ENCODE data around the gene CUBN. TPM values are rescaled to one million over a fixed set of nuclear protein-coding genes. Genes with fewer than 3 reads are reported as not detected.
A peak's percentile ranks its signal among the peaks of the same experiment; 100 is the strongest.

The CUBN gene
- total RNA-seq, 1 donor from 2014 or later, result 2.5 TPM

- Mint-ChIP-seq H3K27me3 (no peaks in the 10 kb centered on the region), H3K9me3 (no peaks in the 10 kb centered on the region), H3K4me1 (no peaks in the 10 kb centered on the region), H3K36me3 (ENCODE audit: low read depth) (no peaks in the 10 kb centered on the region), H3K27ac (no peak overlapping the region), H3K4me3 (no peak overlapping the region)
- ChIA-PET CTCF (interaction anchor here (0.6 to 2.1 kb wide), 3 partner anchors 406 to 581 kb away, joined by 3 to 5 read pairs (median 3); no protein-coding TSS in a partner anchor), POLR2A (no interaction called here)
- no peak for TF ChIP-seq CTCF (IDR thresholded peaks at IDR 0.05)
- ATAC-seq (ENCODE audit: low read depth) (no peak), DNase-seq (no peak)
- intact Hi-C loops (cut with micrococcal nuclease), result no loop called here
These were observed 282.0 kb downstream of the CUBN start for GRCh38 chr10:16847644-16848043.

- Mint-ChIP-seq H3K36me3 (ENCODE audit: low read depth) (no peaks in the 10 kb centered on the region), H3K9me3 (no peaks in the 10 kb centered on the region), H3K4me3 (no peak overlapping the region), H3K27me3 (no peaks in the 10 kb centered on the region), H3K27ac (no peak overlapping the region), H3K4me1 (no peaks in the 10 kb centered on the region)
- ATAC-seq (ENCODE audit: low read depth) (no peak), DNase-seq (no peak)
- CTCF ChIA-PET, result interaction anchor here (1.3 to 2.2 kb wide), 4 partner anchors 409 to 587 kb away, joined by 4 to 7 read pairs (median 6); no protein-coding TSS in a partner anchor
- no peak for TF ChIP-seq CTCF (IDR thresholded peaks at IDR 0.05)
- POLR2A ChIA-PET, result no interaction called here
- intact Hi-C loops (cut with micrococcal nuclease), result no loop called here
These were observed 284.4 kb downstream of the CUBN start for GRCh38 chr10:16845248-16845647.

GRCh38 chr10:16843252-16843870 is 286.2 kb downstream of the CUBN start:
- ATAC-seq (ENCODE audit: low read depth) (peak; percentile 37), DNase-seq (no peak)
- Mint-ChIP-seq H3K9me3 (no peaks in the 10 kb centered on the region), H3K4me3 (no peak overlapping the region), H3K36me3 (ENCODE audit: low read depth) (no peaks in the 10 kb centered on the region), H3K27me3 (no peaks in the 10 kb centered on the region), H3K27ac (no peak overlapping the region), H3K4me1 (no peaks in the 10 kb centered on the region)
- intact Hi-C loops (cut with micrococcal nuclease), result loop anchor here (1.0 to 5.0 kb wide), 7 partner anchors 15 to 904 kb away; no protein-coding TSS in a partner anchor
- CTCF ChIA-PET, result interaction anchor here (0.6 to 2.2 kb wide), 7 partner anchors 15 to 587 kb away, joined by 3 to 9 read pairs (median 4); partner anchors contain the start of gene RSU1
- TF ChIP-seq CTCF (IDR thresholded peaks at IDR 0.05), result peak; percentile 35
- POLR2A ChIA-PET, result no interaction called here

GRCh38 chr10:16835228-16835627 is 294.4 kb downstream of the CUBN start:
- ChIA-PET POLR2A (interaction anchor here (0.6 kb wide), 1 partner anchor 402 kb away, joined by 5 read pairs; no protein-coding TSS in a partner anchor), CTCF (no interaction called here)
- ATAC-seq (ENCODE audit: low read depth) (no peak), DNase-seq (no peak)
- Mint-ChIP-seq H3K9me3 (no peaks in the 10 kb centered on the region), H3K4me1 (no peaks in the 10 kb centered on the region), H3K36me3 (ENCODE audit: low read depth) (no peaks in the 10 kb centered on the region), H3K4me3 (no peak overlapping the region), H3K27me3 (no peaks in the 10 kb centered on the region), H3K27ac (no peak overlapping the region)
- intact Hi-C loops (cut with micrococcal nuclease), result no loop called here
- no peak for TF ChIP-seq CTCF (IDR thresholded peaks at IDR 0.05)

- ChIA-PET CTCF (no interaction called here), POLR2A (interaction anchor here (0.6 kb wide), 1 partner anchor 32 kb away, joined by 7 read pairs; no protein-coding TSS in a partner anchor)
- Mint-ChIP-seq H3K4me3 (no peak overlapping the region), H3K4me1 (peaks cover 6% of the 10 kb centered on the region), H3K27ac (no peak overlapping the region), H3K36me3 (ENCODE audit: low read depth) (no peaks in the 10 kb centered on the region), H3K27me3 (no peaks in the 10 kb centered on the region), H3K9me3 (no peaks in the 10 kb centered on the region)
- intact Hi-C loops (cut with micrococcal nuclease), result no loop called here
- no peak for TF ChIP-seq CTCF (IDR thresholded peaks at IDR 0.05)
- ATAC-seq (ENCODE audit: low read depth) (no peak), DNase-seq (no peak)
These were observed 297.1 kb downstream of the CUBN start for GRCh38 chr10:16832351-16833080.

All from activated B cell treated with CpG ODN at 0.5 μM for 24 hours (primary cell).